Heart left ventricle (tissue), 13 donors: ENCODE data around the gene GNAO1.

Experiments
- CTCF ChIP-seq, 12 donors: fragments of 200-600 bp; sonication (generic) in 4 of 12; IDR thresholded peaks; one replicate each; pipeline versions ENCODE4 v1.5.0 to v1.8.0; 2018 to 2022; ENCODE audit warnings: antibody characterized with exemption in 12 of 12, mild to moderate bottlenecking in 5 of 12
- POLR2A ChIP-seq, 2 donors: fragments of 450-650 bp; IDR thresholded peaks; one replicate each; pipeline ENCODE4 v1.6.1; 2017; ENCODE audit warnings: antibody characterized with exemption in 2 of 2, mild to moderate bottlenecking in 2 of 2, moderate library complexity in 2 of 2
- donor health status: ischemic (EF 13 %, LVEDD 7.1; RV severe dilation, severe dysfunction).
- donor health status: DM: no; HTN: yes; CAD: no.
- donor health status: DM: no; HTN: no; CAD: no.
- donor health status: ischemic (EF 25% LVEDD 6.9; RV normal size, moderate dysfunction).
- donor health status: ischemic (EF 25% LVEDD 5.7; RV mildly dilated, moderate dysfunction).
- donor health status: ischemic (EF 35%, LVEDD 5.7; RV mildly dilated, moderate dysfunction).
- donor health status: nonischemic (EF 11% LVEDD 7.7; RV severe dilation, severe dysfunction).
- donor health status: DM: yes; HTN: yes; CAD: no.
- donor health status: PGD.
- donor health status: ischemic (EF 29% LVEDD 5.4; RV normal size, mild dysfunction).
- donor health status: nonischemic (EF 23%, LVEDD 6.1; RV moderate dilation, normal function).

GRCh38 chr16:56336711-56337110 is 145.4 kb downstream of the GNAO1 start:
- no peak for TF ChIP-seq CTCF (IDR thresholded peaks at IDR 0.05)
- no peak for TF ChIP-seq POLR2A (IDR thresholded peaks at IDR 0.05)
